ENCODE measurements around the gene SLC5A10. TPM values are rescaled to one million over a fixed set of nuclear protein-coding genes. Genes with fewer than 3 reads are reported as not detected.
"Not testable (repeated sequence)": the region's sequence is repeated elsewhere in the genome, so short reads cannot be mapped to it uniquely, and the experiment has no call there.

The SLC5A10 gene
- total RNA-seq, 1 experiment from 2014 or later = not detected

DNA sequence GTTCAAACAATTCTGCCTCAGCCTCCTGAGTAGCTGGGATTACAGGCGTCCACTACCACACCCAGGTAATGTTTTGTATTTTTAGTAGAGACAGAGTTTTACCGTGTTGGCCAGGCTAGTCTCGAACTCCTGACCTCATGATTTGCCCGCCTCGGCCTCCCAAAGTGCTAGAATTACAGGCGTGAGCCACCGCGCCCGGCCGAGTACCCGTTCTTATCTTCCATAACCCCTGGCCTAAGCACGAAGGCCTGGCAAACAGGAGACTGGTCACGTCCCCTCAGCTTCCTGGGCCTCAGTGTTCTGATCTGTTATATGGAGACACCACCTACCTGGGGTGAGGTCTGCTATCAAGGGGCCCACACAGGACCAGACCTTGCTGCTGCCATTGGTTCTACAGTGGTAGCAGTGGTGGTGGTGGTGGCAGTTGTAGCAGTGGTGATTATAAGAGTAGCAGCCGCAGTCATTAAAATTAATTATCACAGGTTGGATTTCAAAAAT is 1.3 kb downstream of the SLC5A10 start:
- Histone ChIP-seq H3K9me3 (ENCODE audit: low read depth, low read length, poor library complexity, severe bottlenecking) (no peaks in the 10 kb centered on the region), H3K27ac (ENCODE audit: low read depth, low read length, poor library complexity, severe bottlenecking) (no peak overlapping the region), H3K27me3 (replicated peaks; ENCODE audit: insufficient read depth, low read depth, low read length, poor library complexity) (no peaks in the 10 kb centered on the region), H3K4me1 (ENCODE audit: insufficient read depth, low read length, poor library complexity, severe bottlenecking) (no peaks in the 10 kb centered on the region), H3K4me3 (ENCODE audit: low read depth, low read length, poor library complexity, severe bottlenecking) (no peak overlapping the region), H3K36me3 (ENCODE audit: insufficient read depth, low read length, poor library complexity, severe bottlenecking) (no peaks in the 10 kb centered on the region)
- intact Hi-C loops (cut with micrococcal nuclease; ENCODE audit: unreplicated experiment) = no loop called here
- TF ChIP-seq, protein P1, sequence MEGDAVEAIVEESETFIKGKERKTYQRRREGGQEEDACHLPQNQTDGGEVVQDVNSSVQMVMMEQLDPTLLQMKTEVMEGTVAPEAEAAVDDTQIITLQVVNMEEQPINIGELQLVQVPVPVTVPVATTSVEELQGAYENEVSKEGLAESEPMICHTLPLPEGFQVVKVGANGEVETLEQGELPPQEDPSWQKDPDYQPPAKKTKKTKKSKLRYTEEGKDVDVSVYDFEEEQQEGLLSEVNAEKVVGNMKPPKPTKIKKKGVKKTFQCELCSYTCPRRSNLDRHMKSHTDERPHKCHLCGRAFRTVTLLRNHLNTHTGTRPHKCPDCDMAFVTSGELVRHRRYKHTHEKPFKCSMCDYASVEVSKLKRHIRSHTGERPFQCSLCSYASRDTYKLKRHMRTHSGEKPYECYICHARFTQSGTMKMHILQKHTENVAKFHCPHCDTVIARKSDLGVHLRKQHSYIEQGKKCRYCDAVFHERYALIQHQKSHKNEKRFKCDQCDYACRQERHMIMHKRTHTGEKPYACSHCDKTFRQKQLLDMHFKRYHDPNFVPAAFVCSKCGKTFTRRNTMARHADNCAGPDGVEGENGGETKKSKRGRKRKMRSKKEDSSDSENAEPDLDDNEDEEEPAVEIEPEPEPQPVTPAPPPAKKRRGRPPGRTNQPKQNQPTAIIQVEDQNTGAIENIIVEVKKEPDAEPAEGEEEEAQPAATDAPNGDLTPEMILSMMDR (conservative IDR thresholded peaks at IDR 0.05; ENCODE audit: low read depth, low read length) = no peak
- TF ChIP-seq EZH2 (IDR thresholded peaks at IDR 0.05; ENCODE audit: borderline replicate concordance, low read depth, low read length, poor library complexity, severe bottlenecking) = no peak
- DNase-seq (ENCODE audit: low spot score) = no peak
- CTCF ChIA-PET = no interaction called here
- BruUV-seq (replicated peaks) = no TSS peak
- POLR2A ChIA-PET (ENCODE audit: low non-redundant PET) = no interaction called here

DNA sequence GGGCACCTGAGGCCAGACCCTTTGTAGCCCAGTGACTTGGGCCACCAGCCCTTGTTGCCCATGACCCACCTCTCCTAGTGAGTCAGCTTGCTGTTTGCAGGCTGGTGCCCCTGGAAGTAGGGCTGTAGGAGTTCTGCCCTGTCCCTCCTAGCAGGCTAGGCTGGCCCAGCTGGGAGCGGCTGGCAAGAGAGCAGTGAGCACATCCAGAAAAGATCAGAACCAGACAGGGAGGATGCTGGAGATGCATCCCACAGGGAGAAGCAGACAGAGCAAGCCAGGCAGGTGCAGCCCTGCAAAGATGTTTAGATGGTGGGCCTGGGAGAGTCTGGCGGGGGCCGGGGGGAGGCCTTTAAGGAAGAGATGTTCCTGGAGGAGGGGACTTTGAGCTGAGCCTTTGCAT is 2.4 kb downstream of the SLC5A10 start:
- TF ChIP-seq, protein P1 (conservative IDR thresholded peaks at IDR 0.05; ENCODE audit: low read depth, low read length) = no peak
- TF ChIP-seq EZH2 (IDR thresholded peaks at IDR 0.05; ENCODE audit: borderline replicate concordance, low read depth, low read length, poor library complexity, severe bottlenecking) = no peak
- ChIA-PET CTCF (no interaction called here), POLR2A (ENCODE audit: low non-redundant PET) (no interaction called here)
- BruUV-seq (replicated peaks) = no TSS peak
- no peaks in the 10 kb centered on the region for H3K4me1 ChIP-seq (ENCODE audit: insufficient read depth, low read length, poor library complexity, severe bottlenecking)
- intact Hi-C loops (cut with micrococcal nuclease; ENCODE audit: unreplicated experiment) = no loop called here
- DNase-seq (ENCODE audit: low spot score) = no peak
- H3K27me3 ChIP-seq (replicated peaks; ENCODE audit: insufficient read depth, low read depth, low read length, poor library complexity) = no peaks in the 10 kb centered on the region
- no peak overlapping the region for H3K4me3 ChIP-seq (ENCODE audit: low read depth, low read length, poor library complexity, severe bottlenecking)
- no peak overlapping the region for H3K27ac ChIP-seq (ENCODE audit: low read depth, low read length, poor library complexity, severe bottlenecking)
- no peaks in the 10 kb centered on the region for H3K9me3 ChIP-seq (ENCODE audit: low read depth, low read length, poor library complexity, severe bottlenecking)
- no peaks in the 10 kb centered on the region for H3K36me3 ChIP-seq (ENCODE audit: insufficient read depth, low read length, poor library complexity, severe bottlenecking)

DNA sequence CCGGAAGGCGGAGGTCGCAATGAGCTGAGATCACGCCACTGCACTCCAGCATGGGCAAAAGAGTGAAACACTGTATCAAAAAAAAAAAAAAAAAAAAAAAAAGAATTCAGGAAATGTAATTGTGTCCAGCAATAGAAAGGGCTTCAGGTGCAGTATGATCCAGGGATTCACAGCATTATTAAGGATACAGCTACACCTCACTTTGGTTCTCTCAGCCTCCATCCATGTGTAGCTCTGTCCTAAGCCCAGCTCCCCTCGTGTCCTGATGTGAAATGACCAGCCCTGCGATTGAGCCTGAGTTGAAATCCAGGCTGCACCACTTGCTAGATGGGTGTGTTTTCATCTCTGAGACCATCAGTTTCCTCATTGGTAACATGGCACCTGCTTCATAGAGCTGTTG is 3.0 kb downstream of the SLC5A10 start:
- DNase-seq (ENCODE audit: low spot score) = no peak
- Histone ChIP-seq H3K36me3 (ENCODE audit: insufficient read depth, low read length, poor library complexity, severe bottlenecking) (no peaks in the 10 kb centered on the region), H3K4me1 (ENCODE audit: insufficient read depth, low read length, poor library complexity, severe bottlenecking) (no peaks in the 10 kb centered on the region), H3K9me3 (ENCODE audit: low read depth, low read length, poor library complexity, severe bottlenecking) (no peaks in the 10 kb centered on the region), H3K4me3 (ENCODE audit: low read depth, low read length, poor library complexity, severe bottlenecking) (no peak overlapping the region), H3K27ac (ENCODE audit: low read depth, low read length, poor library complexity, severe bottlenecking) (no peak overlapping the region), H3K27me3 (replicated peaks; ENCODE audit: insufficient read depth, low read depth, low read length, poor library complexity) (no peaks in the 10 kb centered on the region)
- no TSS peak for BruUV-seq (replicated peaks)
- intact Hi-C loops (cut with micrococcal nuclease; ENCODE audit: unreplicated experiment) = no loop called here
- TF ChIP-seq EZH2 (IDR thresholded peaks at IDR 0.05; ENCODE audit: borderline replicate concordance, low read depth, low read length, poor library complexity, severe bottlenecking) = no peak
- TF ChIP-seq, protein P1 (conservative IDR thresholded peaks at IDR 0.05; ENCODE audit: low read depth, low read length) = no peak
- ChIA-PET POLR2A (ENCODE audit: low non-redundant PET) (no interaction called here), CTCF (interaction anchor here (0.7 kb wide), 1 partner anchor 23 kb away, joined by 3 read pairs; no protein-coding TSS in a partner anchor)

DNA sequence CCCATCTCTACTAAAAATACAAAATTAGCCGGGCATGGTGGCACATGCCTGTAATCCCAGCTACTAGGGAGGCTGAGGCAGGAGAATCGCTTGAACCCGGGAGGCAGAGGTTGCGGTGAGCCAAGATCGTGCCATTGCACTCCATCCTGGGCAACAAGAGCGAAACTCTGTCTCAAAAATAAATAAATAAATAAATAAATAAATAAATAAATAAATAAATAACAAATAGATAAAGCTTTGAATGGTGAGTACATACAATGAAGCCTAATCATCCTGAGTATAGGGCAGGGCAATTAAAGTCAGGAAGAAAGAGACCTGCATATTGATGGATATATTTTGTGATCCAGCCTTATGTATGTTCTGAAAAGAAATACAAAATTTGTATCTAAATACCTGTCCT is 4.1 kb downstream of the SLC5A10 start:
- H3K27ac ChIP-seq (ENCODE audit: low read depth, low read length, poor library complexity, severe bottlenecking); CTCF ChIA-PET; H3K4me3 ChIP-seq (ENCODE audit: low read depth, low read length, poor library complexity, severe bottlenecking); BruUV-seq (replicated peaks); intact Hi-C loops (cut with micrococcal nuclease; ENCODE audit: unreplicated experiment); H3K36me3 ChIP-seq (ENCODE audit: insufficient read depth, low read length, poor library complexity, severe bottlenecking); H3K9me3 ChIP-seq (ENCODE audit: low read depth, low read length, poor library complexity, severe bottlenecking); H3K4me1 ChIP-seq (ENCODE audit: insufficient read depth, low read length, poor library complexity, severe bottlenecking); H3K27me3 ChIP-seq (replicated peaks; ENCODE audit: insufficient read depth, low read depth, low read length, poor library complexity); DNase-seq (ENCODE audit: low spot score); POLR2A ChIA-PET (ENCODE audit: low non-redundant PET): not testable (repeated sequence)

Measured in A673 (cell line).